ENCODE results near the gene MASP1. TPM values are rescaled to one million over a fixed set of nuclear protein-coding genes. Genes with fewer than 3 reads are reported as not detected.
A peak's percentile ranks its signal among the peaks of the same experiment; 100 is the strongest.

Gene MASP1
- total and polyA plus RNA-seq, 11 donors, result 84.1 to 245 (median 154) TPM

DNA sequence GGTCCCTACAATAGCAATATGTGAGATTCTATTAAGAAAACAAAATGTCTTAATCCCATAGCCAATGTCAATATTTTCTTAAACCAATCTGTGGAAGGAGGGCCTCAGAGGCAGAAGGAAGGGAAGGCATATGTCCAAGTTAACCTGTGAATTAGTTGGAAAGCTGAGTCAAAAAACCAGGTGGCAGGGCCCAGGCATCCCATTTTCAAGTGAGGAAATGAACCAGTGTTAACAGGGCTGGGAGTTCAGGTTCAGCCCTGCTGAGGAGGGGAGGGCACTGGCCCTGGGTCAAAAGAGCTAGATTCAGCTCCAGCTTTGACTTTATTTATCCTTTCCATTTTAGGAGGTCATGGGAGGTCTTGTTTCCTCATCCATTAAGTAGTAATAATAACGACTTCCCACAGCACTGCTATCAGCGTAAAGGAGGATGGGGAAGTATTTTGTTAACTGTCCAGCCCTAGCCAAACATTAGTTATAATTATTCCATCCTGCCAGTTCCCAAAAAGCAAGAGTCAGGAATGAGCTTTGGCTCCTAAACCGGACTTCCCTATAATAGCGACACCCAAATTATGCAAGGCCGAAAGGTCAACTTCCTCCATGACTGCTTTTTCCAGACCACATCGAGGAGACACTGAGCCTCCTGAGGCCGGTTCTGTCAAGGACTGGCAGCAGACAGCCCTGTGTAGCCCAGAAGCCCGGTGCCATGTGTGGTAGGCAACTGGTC, 3.2 kb downstream of the MASP1 start:
- H3K27ac ChIP-seq, result peak overlapping the region in 8 of 12 donors; percentile 21 to 91 (median 81)
- no peaks in the 10 kb centered on the region for H3K9me3 ChIP-seq
- intact Hi-C loops (cut with DNase I), result loop anchor here in 2 of 10 donors (1.0 to 2.0 kb wide), 2 partner anchors 21 to 22 kb away; no protein-coding TSS in a partner anchor
- WGBS, 4 donors, result 13 to 29% (median 19%) methylated on average over 8 of the region's 8 CpGs
- ATAC-seq (peak in 3 of 4 donors; percentile 36 to 57 (median 53)), DNase-seq (peak in 4 of 5 donors; percentile 21 to 49 (median 42))
- H3K4me3 ChIP-seq, result peak overlapping the region in 8 of 12 donors; percentile 52 to 68 (median 58)
- TF ChIP-seq, protein P1, sequence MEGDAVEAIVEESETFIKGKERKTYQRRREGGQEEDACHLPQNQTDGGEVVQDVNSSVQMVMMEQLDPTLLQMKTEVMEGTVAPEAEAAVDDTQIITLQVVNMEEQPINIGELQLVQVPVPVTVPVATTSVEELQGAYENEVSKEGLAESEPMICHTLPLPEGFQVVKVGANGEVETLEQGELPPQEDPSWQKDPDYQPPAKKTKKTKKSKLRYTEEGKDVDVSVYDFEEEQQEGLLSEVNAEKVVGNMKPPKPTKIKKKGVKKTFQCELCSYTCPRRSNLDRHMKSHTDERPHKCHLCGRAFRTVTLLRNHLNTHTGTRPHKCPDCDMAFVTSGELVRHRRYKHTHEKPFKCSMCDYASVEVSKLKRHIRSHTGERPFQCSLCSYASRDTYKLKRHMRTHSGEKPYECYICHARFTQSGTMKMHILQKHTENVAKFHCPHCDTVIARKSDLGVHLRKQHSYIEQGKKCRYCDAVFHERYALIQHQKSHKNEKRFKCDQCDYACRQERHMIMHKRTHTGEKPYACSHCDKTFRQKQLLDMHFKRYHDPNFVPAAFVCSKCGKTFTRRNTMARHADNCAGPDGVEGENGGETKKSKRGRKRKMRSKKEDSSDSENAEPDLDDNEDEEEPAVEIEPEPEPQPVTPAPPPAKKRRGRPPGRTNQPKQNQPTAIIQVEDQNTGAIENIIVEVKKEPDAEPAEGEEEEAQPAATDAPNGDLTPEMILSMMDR (IDR thresholded peaks at IDR 0.05), result no peak
- TF ChIP-seq POLR2A (IDR thresholded peaks at IDR 0.05), result no peak
- peaks cover 0 to 24% (median 5%) of the 10 kb centered on the region in 9 donors for H3K36me3 ChIP-seq
- H3K4me1 ChIP-seq, result peaks cover 0 to 43% (median 17%) of the 10 kb centered on the region in 12 donors
- H3K27me3 ChIP-seq, result no peaks in the 10 kb centered on the region

DNA sequence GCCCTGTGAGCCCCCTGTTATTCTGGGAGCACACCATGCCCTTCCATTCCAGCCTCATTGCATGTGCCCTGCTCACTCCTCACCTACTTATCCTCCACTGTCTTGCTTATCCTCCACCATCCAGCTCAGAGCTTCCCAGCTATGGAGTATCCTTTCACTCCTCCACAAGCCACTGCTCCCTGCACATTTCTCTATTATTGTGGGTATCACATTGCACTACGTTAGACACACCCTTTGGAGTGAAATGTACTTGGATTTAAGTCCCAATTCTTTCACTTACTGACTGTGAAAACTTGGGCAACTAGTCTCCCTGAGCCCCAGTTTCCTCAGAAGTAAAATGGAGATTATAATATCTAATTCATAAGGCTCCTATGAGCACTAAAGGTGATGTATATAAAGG, 4.3 kb downstream of the MASP1 start:
- intact Hi-C loops (cut with DNase I), result loop anchor here in 1 of 10 donors (1.0 kb wide), 1 partner anchor 18 kb away; no protein-coding TSS in a partner anchor
- H3K36me3 ChIP-seq, result peaks cover 0 to 30% (median 5%) of the 10 kb centered on the region in 9 donors
- H3K9me3 ChIP-seq, result no peaks in the 10 kb centered on the region
- ATAC-seq (no peak), DNase-seq (no peak)
- H3K4me1 ChIP-seq, result peaks cover 0 to 34% (median 14%) of the 10 kb centered on the region in 12 donors
- H3K4me3 ChIP-seq, result no peak overlapping the region
- WGBS, 4 donors, result 37 to 45% (median 44%) methylated on average over 1 of the region's 1 CpG
- no peak for TF ChIP-seq POLR2A (IDR thresholded peaks at IDR 0.05)
- TF ChIP-seq, protein P1 (IDR thresholded peaks at IDR 0.05), result no peak
- H3K27ac ChIP-seq, result no peak overlapping the region
- no peaks in the 10 kb centered on the region for H3K27me3 ChIP-seq

DNA sequence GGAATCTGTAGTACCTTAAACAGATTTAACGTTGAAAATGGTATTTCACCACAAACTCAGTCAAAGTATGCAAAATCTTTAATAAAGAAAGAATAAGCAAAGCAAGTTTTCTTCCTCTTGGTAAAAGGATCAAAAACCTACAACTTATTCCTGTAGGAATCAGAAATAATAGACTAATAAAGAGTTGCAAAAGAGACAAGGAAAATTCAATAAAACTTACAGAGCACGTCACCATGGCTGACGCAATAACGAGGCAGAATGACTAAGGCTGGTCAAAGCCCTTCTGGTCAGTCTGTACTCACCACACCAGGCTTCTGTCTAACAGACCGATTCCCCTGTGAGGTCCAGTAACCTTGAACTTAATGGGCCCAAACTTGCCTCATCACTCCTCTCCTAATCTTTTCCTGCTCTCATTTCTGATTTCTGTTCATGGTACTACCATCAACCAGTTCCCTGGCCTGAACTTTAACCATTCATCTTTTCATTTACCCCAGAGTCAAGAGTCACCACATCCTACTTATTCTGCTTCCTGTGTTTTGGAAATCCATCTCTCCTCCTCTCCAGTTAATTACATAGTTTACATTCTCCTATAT, 5.0 kb downstream of the MASP1 start:
- Histone ChIP-seq H3K27me3 (no peaks in the 10 kb centered on the region), H3K36me3 (peaks cover 0 to 31% (median 5%) of the 10 kb centered on the region in 9 donors), H3K4me1 (peaks cover 0 to 34% (median 14%) of the 10 kb centered on the region in 12 donors), H3K27ac (no peak overlapping the region), H3K4me3 (no peak overlapping the region), H3K9me3 (no peaks in the 10 kb centered on the region)
- ATAC-seq, result no peak
- DNase-seq, result no peak
- 82 to 88% (median 84%) methylated on average over 5 of the region's 5 CpGs for WGBS, 4 donors
- TF ChIP-seq POLR2A (IDR thresholded peaks at IDR 0.05), result no peak
- TF ChIP-seq, protein P1 (IDR thresholded peaks at IDR 0.05), result no peak
- intact Hi-C loops (cut with DNase I), result loop anchor here in 1 of 10 donors (1.0 kb wide), 1 partner anchor 17 kb away; no protein-coding TSS in a partner anchor

DNA sequence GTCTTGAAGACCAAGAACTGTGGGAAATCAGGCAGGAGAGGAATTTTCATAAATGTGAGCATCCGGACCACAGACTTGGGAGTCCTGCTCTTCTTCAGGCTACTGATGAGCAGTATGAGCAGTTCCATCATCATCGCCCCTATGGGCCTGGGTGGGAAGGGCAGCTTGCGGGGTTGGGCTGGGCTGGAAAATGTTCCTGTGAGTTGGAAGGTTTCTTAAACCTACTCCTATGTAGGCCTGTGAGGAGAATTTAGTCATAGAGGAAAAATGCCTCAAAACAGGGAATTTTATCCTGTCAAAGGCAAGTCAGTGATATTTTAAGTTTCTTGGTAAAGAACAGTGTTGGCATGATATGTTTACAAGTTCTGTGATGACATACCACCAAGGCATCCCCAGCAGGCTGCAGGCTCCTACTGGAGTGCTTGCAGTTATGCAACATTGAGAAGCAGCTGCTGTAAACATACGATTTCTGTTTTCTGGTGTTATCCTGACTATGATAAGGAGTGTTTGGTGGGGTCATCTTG, 10.3 kb downstream of the MASP1 start:
- no peaks in the 10 kb centered on the region for H3K9me3 ChIP-seq
- TF ChIP-seq, protein P1 (IDR thresholded peaks at IDR 0.05), result no peak
- no peak for TF ChIP-seq POLR2A (IDR thresholded peaks at IDR 0.05)
- ATAC-seq (peak in 2 of 4 donors; percentile 33 to 41), DNase-seq (no peak)
- intact Hi-C loops (cut with DNase I), result no loop called here
- H3K36me3 ChIP-seq, result peaks cover 0 to 47% (median 5%) of the 10 kb centered on the region in 9 donors
- H3K27me3 ChIP-seq, result no peaks in the 10 kb centered on the region
- peaks cover 0 to 12% (median 0%) of the 10 kb centered on the region in 12 donors for H3K4me1 ChIP-seq
- H3K27ac ChIP-seq, result no peak overlapping the region
- H3K4me3 ChIP-seq, result no peak overlapping the region
- WGBS, 4 donors, result 39 to 69% (median 68%) methylated on average over 3 to 4 of the region's 4 CpGs
